CD4-positive, alpha-beta memory T cell (primary cell): ENCODE data around the gene KIF22. TPM values are rescaled to one million over a fixed set of nuclear protein-coding genes. Genes with fewer than 3 reads are reported as not detected.

Experiments
- CTCF ChIA-PET: fragments of 350-600 bp; sonication (Branson Sonifier 250); formaldehyde crosslinking; loops from one replicate; lab custom pipeline; 2021; ENCODE audit warnings: inconsistent platforms; ENCODE audit not compliant: partially characterized antibody; lab: Charles Lee
- POLR2A ChIA-PET: fragments of 350-600 bp; sonication (Branson Sonifier 250); formaldehyde crosslinking; loops from one replicate; lab custom pipeline; 2021; ENCODE audit not compliant: partially characterized antibody; lab: Charles Lee
- DNase-seq, 5 donors: peaks; one replicate each; pipeline versions ENCODE4 v3.0.0 to v3.0.0-alpha.2; 2020 to 2022; ENCODE audit warnings: mixed read lengths in 1 of 5
- H3K27ac ChIP-seq: one replicate; pipeline ENCODE4 v1.7.0; 2013; ENCODE audit warnings: low read depth, low read length
- H3K27me3 ChIP-seq: 2 replicates; pipeline ENCODE4 v1.7.0; 2013; ENCODE audit warnings: mild to moderate bottlenecking, low read length, moderate library complexity; ENCODE audit not compliant: insufficient read depth
- H3K36me3 ChIP-seq: 2 replicates; pipeline ENCODE4 v1.7.0; 2013; ENCODE audit warnings: mild to moderate bottlenecking, low read length, moderate library complexity; ENCODE audit not compliant: insufficient read depth
- H3K4me1 ChIP-seq: 2 replicates; pipeline ENCODE4 v1.7.0; 2013; ENCODE audit warnings: mild to moderate bottlenecking, low read length, moderate library complexity; ENCODE audit not compliant: insufficient read depth
- H3K4me3 ChIP-seq, 2 donors: one replicate each; pipeline ENCODE4 v1.7.0; 2013; ENCODE audit warnings: low read length in 2 of 2, mild to moderate bottlenecking in 1 of 2
- H3K9me3 ChIP-seq, 2 donors: one replicate each; pipeline ENCODE4 v1.7.0; 2013; ENCODE audit warnings: low read length in 2 of 2, control low read depth in 1 of 2; ENCODE audit not compliant: control insufficient read depth in 1 of 2
- H3K27ac Mint-ChIP-seq, 7 donors: one replicate each; pipeline ENCODE4 v1.8.0; 2020 to 2021; ENCODE audit warnings: mixed read lengths in 7 of 7, mild to moderate bottlenecking in 6 of 7, inconsistent platforms in 3 of 7, moderate library complexity in 3 of 7
- H3K27me3 Mint-ChIP-seq, 2 donors: one replicate each; pipeline ENCODE4 v1.8.0; 2020 to 2021; ENCODE audit warnings: mixed read lengths in 2 of 2
- H3K36me3 Mint-ChIP-seq, 2 donors: one replicate each; pipeline ENCODE4 v1.8.0; 2020 to 2021; ENCODE audit warnings: mixed read lengths in 2 of 2, inconsistent platforms in 1 of 2, mild to moderate bottlenecking in 1 of 2
- H3K4me1 Mint-ChIP-seq, 4 donors: one replicate each; pipeline ENCODE4 v1.8.0; 2020 to 2021; ENCODE audit warnings: mixed read lengths in 4 of 4, mild to moderate bottlenecking in 1 of 4
- H3K4me3 Mint-ChIP-seq, 8 donors: one replicate each; pipeline ENCODE4 v1.8.0; 2020 to 2021; ENCODE audit warnings: mixed read lengths in 8 of 8, mild to moderate bottlenecking in 7 of 8, moderate library complexity in 6 of 8, inconsistent platforms in 3 of 8
- H3K9me3 Mint-ChIP-seq, 8 donors: one replicate each; pipeline ENCODE4 v1.8.0; 2020 to 2021; ENCODE audit warnings: mixed read lengths in 8 of 8, mild to moderate bottlenecking in 5 of 8, inconsistent platforms in 3 of 8, moderate library complexity in 1 of 8
- intact Hi-C: fragments of 100-400 bp; cut with micrococcal nuclease; formaldehyde crosslinking; loops from one replicate; pipeline ENCODE4 v1.15.1; 2023
- polyA plus RNA-seq, 2 donors: library from polyadenylated mRNA; unstranded; fragments of 300-500 nt; fragmentation: Illumina TruSeq; gene quantifications; one replicate each; pipeline ENCODE4 v1.2.3, GENCODE V29; 2021
- total RNA-seq, 2 experiments: library from RNA; stranded (reverse); gene quantifications; one replicate each; pipeline ENCODE4 v1.2.3, GENCODE V29; 2021

KIF22 gene
- total and polyA plus RNA-seq, 4 experiments from 2014 or later: 35.7 to 98.6 (median 71.8) TPM

DNA sequence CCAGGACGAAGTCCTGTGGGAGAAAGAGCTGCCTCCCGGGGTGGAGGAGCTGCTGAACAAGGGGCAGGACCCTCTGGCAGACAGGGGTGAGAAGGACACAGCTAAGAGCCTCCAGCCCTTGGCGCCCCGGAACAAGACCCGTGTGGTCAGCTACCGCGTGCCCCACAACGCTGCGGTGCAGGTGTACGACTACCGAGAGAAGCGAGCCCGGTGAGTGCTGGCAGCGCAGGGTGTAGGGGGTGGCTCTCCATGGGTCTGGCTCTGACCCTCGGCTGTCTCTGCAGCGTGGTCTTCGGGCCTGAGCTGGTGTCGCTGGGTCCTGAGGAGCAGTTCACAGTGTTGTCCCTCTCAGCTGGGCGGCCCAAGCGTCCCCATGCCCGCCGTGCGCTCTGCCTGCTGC lies 51.1 kb downstream of the KIF22 start:
- no peaks in the 10 kb centered on the region for H3K9me3 Mint-ChIP-seq
- peaks cover 0 to 3% (median 0%) of the 10 kb centered on the region in 4 donors for H3K4me1 Mint-ChIP-seq
- no peak overlapping the region for H3K4me3 Mint-ChIP-seq

GRCh38 chr16:29842732-29843346 lies 52.3 kb downstream of the KIF22 start:
- H3K27me3 ChIP-seq: no peaks in the 10 kb centered on the region
- H3K36me3 ChIP-seq: peaks cover 74% of the 10 kb centered on the region
- ChIA-PET POLR2A (interaction anchor here (0.6 to 1.8 kb wide), 6 partner anchors 16 to 141 kb away, joined by 3 to 5 read pairs (median 3); partner anchors contain the start of genes MAZ and PAGR1), CTCF (interaction anchor here (1.1 to 1.3 kb wide), 2 partner anchors 35 to 143 kb away, joined by 3 to 4 read pairs; no protein-coding TSS in a partner anchor)
- H3K4me1 ChIP-seq: no peaks in the 10 kb centered on the region
- Mint-ChIP-seq H3K36me3 (peaks cover 35 to 68% of the 10 kb centered on the region in 2 donors), H3K27me3 (no peaks in the 10 kb centered on the region), H3K4me3 (no peak overlapping the region), H3K9me3 (no peaks in the 10 kb centered on the region), H3K4me1 (peaks cover 0 to 5% (median 0%) of the 10 kb centered on the region in 4 donors), H3K27ac (peak overlapping the region in 4 of 7 donors; percentile 25 to 42 (median 32))
- H3K9me3 ChIP-seq: no peaks in the 10 kb centered on the region
- H3K4me3 ChIP-seq: no peak overlapping the region
- DNase-seq: no peak
- intact Hi-C loops: no loop called here
- H3K27ac ChIP-seq: no peak overlapping the region

More for the DNA sequence above, 51.1 kb downstream of the KIF22 start:
- POLR2A ChIA-PET: interaction anchor here (0.6 to 1.2 kb wide), 4 partner anchors 25 to 177 kb away, joined by 3 to 5 read pairs (median 4); partner anchors contain the start of gene PAGR1
- DNase-seq: peak in 1 of 5 donors; percentile 11
- H3K27ac Mint-ChIP-seq: peak overlapping the region in 2 of 7 donors; percentile 35 to 68
- CTCF ChIA-PET: interaction anchor here (1.0 to 1.7 kb wide), 3 partner anchors 14 to 142 kb away, joined by 3 to 5 read pairs (median 3); no protein-coding TSS in a partner anchor
- Histone ChIP-seq H3K27ac (no peak overlapping the region), H3K36me3 (peaks cover 72% of the 10 kb centered on the region), H3K4me1 (no peaks in the 10 kb centered on the region), H3K9me3 (no peaks in the 10 kb centered on the region), H3K27me3 (no peaks in the 10 kb centered on the region), H3K4me3 (no peak overlapping the region)
- no peaks in the 10 kb centered on the region for H3K27me3 Mint-ChIP-seq
- intact Hi-C loops: no loop called here
- peaks cover 40 to 73% of the 10 kb centered on the region in 2 donors for H3K36me3 Mint-ChIP-seq

- Mint-ChIP-seq H3K4me3 (no peak overlapping the region), H3K27ac (peak overlapping the region in 4 of 7 donors; percentile 24 to 88 (median 62)), H3K4me1 (peaks cover 1 to 7% (median 4%) of the 10 kb centered on the region in 4 donors), H3K36me3 (peaks cover 33 to 70% of the 10 kb centered on the region in 2 donors), H3K9me3 (no peaks in the 10 kb centered on the region), H3K27me3 (no peaks in the 10 kb centered on the region)
- CTCF ChIA-PET: interaction anchor here (0.7 to 1.3 kb wide), 3 partner anchors 36 to 144 kb away, joined by 3 to 4 read pairs (median 3); no protein-coding TSS in a partner anchor
- no peak for DNase-seq
- no peak overlapping the region for H3K27ac ChIP-seq
- no peak overlapping the region for H3K4me3 ChIP-seq
- no peaks in the 10 kb centered on the region for H3K9me3 ChIP-seq
- no peaks in the 10 kb centered on the region for H3K27me3 ChIP-seq
- peaks cover 69% of the 10 kb centered on the region for H3K36me3 ChIP-seq
- intact Hi-C loops: no loop called here
- H3K4me1 ChIP-seq: peaks cover 6% of the 10 kb centered on the region
- POLR2A ChIA-PET: interaction anchor here (1.3 to 1.8 kb wide), 2 partner anchors 53 to 142 kb away, joined by 3 to 5 read pairs; partner anchors contain the start of gene KIF22
These were observed 53.4 kb downstream of the KIF22 start for GRCh38 chr16:29843931-29844330.

DNA sequence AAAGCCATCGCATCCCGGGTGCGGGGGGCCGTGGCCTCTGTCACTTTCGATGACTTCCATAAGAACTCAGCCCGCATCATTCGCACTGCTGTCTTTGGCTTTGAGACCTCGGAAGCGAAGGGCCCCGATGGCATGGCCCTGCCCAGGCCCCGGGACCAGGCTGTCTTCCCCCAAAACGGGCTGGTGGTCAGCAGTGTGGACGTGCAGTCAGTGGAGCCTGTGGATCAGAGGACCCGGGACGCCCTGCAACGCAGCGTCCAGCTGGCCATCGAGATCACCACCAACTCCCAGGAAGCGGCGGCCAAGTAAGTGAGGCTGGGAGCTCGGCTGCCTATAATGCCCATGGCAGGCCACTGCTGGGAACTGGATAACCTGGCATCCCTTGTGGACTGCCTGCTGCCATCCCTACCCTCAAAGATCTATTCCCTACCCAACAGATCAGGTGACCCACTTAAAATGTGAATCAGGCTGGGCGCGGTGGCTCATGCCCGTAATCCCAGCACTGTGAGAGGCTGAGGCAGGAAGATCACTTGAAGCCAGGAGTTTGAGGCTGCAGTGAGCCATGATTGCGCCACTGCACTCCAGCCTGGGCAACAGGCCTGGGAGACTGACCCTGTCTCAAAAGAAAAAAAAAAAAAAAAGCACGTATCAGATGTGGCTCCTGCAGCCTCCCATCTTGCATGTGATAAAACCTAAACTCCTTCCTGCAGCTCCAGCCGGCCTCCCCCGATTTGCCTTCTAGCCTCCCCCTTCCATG lies 54.2 kb downstream of the KIF22 start:
- peaks cover 1 to 7% (median 4%) of the 10 kb centered on the region in 4 donors for H3K4me1 Mint-ChIP-seq
- H3K4me3 ChIP-seq: no peak overlapping the region
- H3K36me3 Mint-ChIP-seq: peaks cover 26 to 65% of the 10 kb centered on the region in 2 donors
- H3K9me3 ChIP-seq: no peaks in the 10 kb centered on the region
- no peaks in the 10 kb centered on the region for H3K9me3 Mint-ChIP-seq
- peaks cover 65% of the 10 kb centered on the region for H3K36me3 ChIP-seq
- H3K4me1 ChIP-seq: peaks cover 6% of the 10 kb centered on the region
- ChIA-PET CTCF (interaction anchor here (0.7 to 6.3 kb wide), 3 partner anchors 26 to 83 kb away, joined by 3 to 129 read pairs (median 6); partner anchors contain the start of genes MVP and PAGR1), POLR2A (interaction anchor here (0.6 to 1.3 kb wide), 2 partner anchors 18 to 54 kb away, joined by 3 to 4 read pairs; partner anchors contain the start of gene KIF22)
- no peaks in the 10 kb centered on the region for H3K27me3 Mint-ChIP-seq
- no peaks in the 10 kb centered on the region for H3K27me3 ChIP-seq
- intact Hi-C loops: no loop called here
- no peak overlapping the region for H3K4me3 Mint-ChIP-seq
- DNase-seq: peak in 1 of 5 donors; percentile 19
- H3K27ac Mint-ChIP-seq: no peak overlapping the region
- H3K27ac ChIP-seq: no peak overlapping the region

- Mint-ChIP-seq H3K4me1 (peaks cover 1 to 7% (median 4%) of the 10 kb centered on the region in 4 donors), H3K36me3 (peaks cover 22 to 56% of the 10 kb centered on the region in 2 donors), H3K9me3 (no peaks in the 10 kb centered on the region), H3K27me3 (no peaks in the 10 kb centered on the region), H3K27ac (peak overlapping the region in 1 of 7 donors; percentile 62), H3K4me3 (no peak overlapping the region)
- H3K9me3 ChIP-seq: no peaks in the 10 kb centered on the region
- H3K36me3 ChIP-seq: peaks cover 58% of the 10 kb centered on the region
- intact Hi-C loops: no loop called here
- DNase-seq: peak in 1 of 5 donors; percentile 25
- no peak overlapping the region for H3K27ac ChIP-seq
- CTCF ChIA-PET: interaction anchor here (1.2 to 6.3 kb wide), 4 partner anchors 8 to 145 kb away, joined by 3 to 134 read pairs (median 68); partner anchors contain the start of genes MVP and PAGR1
- POLR2A ChIA-PET: interaction anchor here (0.8 to 0.9 kb wide), 2 partner anchors 12 to 33 kb away, joined by 3 read pairs; partner anchors contain the start of gene PRRT2
- no peaks in the 10 kb centered on the region for H3K27me3 ChIP-seq
- H3K4me3 ChIP-seq: no peak overlapping the region
- peaks cover 6% of the 10 kb centered on the region for H3K4me1 ChIP-seq
These were observed 55.1 kb downstream of the KIF22 start for GRCh38 chr16:29845656-29846055.

DNA sequence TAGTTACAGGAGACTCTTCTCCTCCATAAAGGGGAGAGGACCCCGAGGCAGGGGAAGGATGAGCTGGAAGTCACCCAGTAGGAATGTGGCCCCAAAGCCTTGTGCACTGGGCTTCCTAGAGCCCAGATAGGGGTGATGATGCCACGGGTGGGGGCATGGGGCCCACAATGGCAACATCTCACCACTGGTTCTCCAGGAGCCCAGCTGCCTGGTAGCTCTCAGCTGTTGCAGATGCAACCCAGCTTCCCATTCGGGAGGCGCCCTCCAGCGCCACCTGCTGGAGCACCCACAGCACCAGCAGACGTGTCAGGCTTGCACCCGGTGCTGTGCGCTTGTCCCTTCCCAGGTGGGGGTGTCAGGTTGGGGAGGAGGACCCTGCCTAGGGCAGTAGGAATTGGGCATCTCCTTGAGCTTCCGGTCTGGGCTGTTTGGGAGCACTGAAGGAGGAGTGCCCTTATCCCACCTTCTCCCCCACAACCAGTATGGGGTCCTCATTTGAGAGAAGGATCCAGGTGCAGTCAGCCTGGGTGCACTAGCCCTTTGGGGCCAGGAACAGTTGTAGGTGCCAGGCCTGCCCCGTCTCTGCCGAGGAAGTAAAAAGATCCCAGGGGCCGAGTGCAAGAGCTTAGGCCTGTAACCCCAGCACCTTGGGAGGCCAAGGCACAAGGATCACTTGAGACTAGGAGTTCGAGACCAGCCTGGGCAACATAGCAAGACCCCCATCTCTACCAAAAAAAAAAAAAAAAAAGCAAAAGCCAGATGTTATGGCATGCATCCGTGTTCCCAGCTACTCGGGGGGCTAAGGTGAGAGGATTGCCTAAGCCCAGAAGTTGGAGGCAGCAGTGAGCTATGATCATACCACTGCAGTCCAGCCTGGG lies 58.1 kb downstream of the KIF22 start:
- intact Hi-C loops: loop anchor here (1.0 to 2.0 kb wide), 6 partner anchors 28 to 156 kb away; partner anchors contain the start of genes KIF22, MVP and PAGR1
- Histone ChIP-seq H3K36me3 (peaks cover 37% of the 10 kb centered on the region), H3K27me3 (no peaks in the 10 kb centered on the region), H3K9me3 (no peaks in the 10 kb centered on the region), H3K4me1 (peaks cover 6% of the 10 kb centered on the region), H3K27ac (no peak overlapping the region), H3K4me3 (no peak overlapping the region)
- peak overlapping the region; percentile 13 to 89 (median 60) for H3K27ac Mint-ChIP-seq
- H3K4me1 Mint-ChIP-seq: peaks cover 1 to 7% (median 4%) of the 10 kb centered on the region in 4 donors
- no peak overlapping the region for H3K4me3 Mint-ChIP-seq
- H3K27me3 Mint-ChIP-seq: no peaks in the 10 kb centered on the region
- POLR2A ChIA-PET: interaction anchor here (0.7 to 5.0 kb wide), 20 partner anchors 9 to 157 kb away, joined by 3 to 69 read pairs (median 9); partner anchors contain the start of genes C16orf54, CDIPT, KIF22 and MAZ
- DNase-seq: peak; percentile 79 to 83 (median 80)
- CTCF ChIA-PET: interaction anchor here (0.6 to 6.3 kb wide), 50 partner anchors 9 to 207 kb away, joined by 3 to 134 read pairs (median 4); partner anchors contain the start of genes C16orf54, CDIPT, KCTD13 and KIF22
- H3K9me3 Mint-ChIP-seq: no peaks in the 10 kb centered on the region
- H3K36me3 Mint-ChIP-seq: peaks cover 12 to 39% of the 10 kb centered on the region in 2 donors
